Measurements from ENCODE around the gene MAML2.

- no peak for TF ChIP-seq CTCF (IDR thresholded peaks at IDR 0.05; ENCODE audit: poor library complexity)
- no peak for TF ChIP-seq EZH2phosphoT487 (IDR thresholded peaks at IDR 0.05; ENCODE audit: low read depth, severe bottlenecking, unreplicated experiment)
- TF ChIP-seq EZH2 (IDR thresholded peaks at IDR 0.05; ENCODE audit: borderline replicate concordance) = no peak
Measured at GRCh38 chr11:96339706-96340554, 3.1 kb downstream of the MAML2 start.

Measured in hepatocyte (in vitro differentiated cells).